Mesenchymal stem cell (in vitro differentiated cells and primary cell): ENCODE data around the gene KRT32.
A peak's percentile ranks its signal among the peaks of the same experiment; 100 is the strongest.

Source experiments
- DNase-seq: peaks from one replicate; pipeline ENCODE4 v3.0.0-alpha.2; 2013
- H2AFZ ChIP-seq: one replicate; pipeline ENCODE4 v1.6.1; 2013; ENCODE audit warnings: low read depth, mild to moderate bottlenecking, control low read depth, inconsistent platforms, low read length, moderate library complexity
- H2AK5ac ChIP-seq: 2 replicates; pipeline ENCODE4 v1.6.1; 2013; ENCODE audit warnings: low read length, moderate library complexity, mild to moderate bottlenecking, inconsistent platforms; ENCODE audit not compliant: severe bottlenecking
- H2BK120ac ChIP-seq: one replicate; pipeline ENCODE4 v1.6.1; 2013; ENCODE audit warnings: low read depth, mild to moderate bottlenecking, inconsistent platforms, low read length, moderate library complexity
- H2BK12ac ChIP-seq, 2 experiments: one replicate each; pipeline ENCODE4 v1.6.1; 2013; ENCODE audit warnings: inconsistent platforms in 2 of 2, low read length in 2 of 2, mild to moderate bottlenecking in 2 of 2, moderate library complexity in 2 of 2, control low read depth in 1 of 2
- H2BK15ac ChIP-seq: one replicate; pipeline ENCODE4 v1.6.1; 2013; ENCODE audit warnings: mild to moderate bottlenecking, low read depth, inconsistent platforms; ENCODE audit not compliant: poor library complexity, severe bottlenecking
- H2BK5ac ChIP-seq: 2 replicates; pipeline ENCODE4 v1.6.1; 2013; ENCODE audit warnings: low read depth, mild to moderate bottlenecking, low read length, control low read depth, inconsistent platforms; ENCODE audit not compliant: poor library complexity, severe bottlenecking
- H3K14ac ChIP-seq, 2 experiments: one replicate each; pipeline ENCODE4 v1.6.1; 2013; ENCODE audit warnings: inconsistent platforms in 2 of 2, low read length in 2 of 2, control low read depth in 1 of 2, mild to moderate bottlenecking in 1 of 2, moderate library complexity in 1 of 2
- H3K18ac ChIP-seq, 2 experiments: one replicate each; pipeline ENCODE4 v1.6.1; 2013; ENCODE audit warnings: inconsistent platforms in 2 of 2, low read length in 2 of 2, control low read depth in 1 of 2, low read depth in 1 of 2, mild to moderate bottlenecking in 1 of 2
- H3K23ac ChIP-seq, 2 experiments: one replicate each; pipeline ENCODE4 v1.6.1; 2013; ENCODE audit warnings: inconsistent platforms in 2 of 2, low read length in 2 of 2, mild to moderate bottlenecking in 2 of 2, moderate library complexity in 2 of 2, control low read depth in 1 of 2
- H3K27ac ChIP-seq: 2 replicates; pipeline ENCODE4 v1.5.1; 2013; ENCODE audit warnings: mild to moderate bottlenecking, moderate library complexity, low read length, control low read depth, inconsistent platforms; ENCODE audit not compliant: poor library complexity, severe bottlenecking
- H3K27me3 ChIP-seq, 2 experiments: 2 replicates each; pipeline versions ENCODE4 v1.6.1 to v1.7.0; 2013; ENCODE audit warnings: low read length in 2 of 2, mild to moderate bottlenecking in 2 of 2, moderate library complexity in 2 of 2, control low read depth in 1 of 2, inconsistent platforms in 1 of 2; ENCODE audit not compliant: control insufficient read depth in 1 of 2, insufficient read depth in 1 of 2
- H3K36me3 ChIP-seq, 2 experiments: 2 replicates each; pipeline versions ENCODE4 v1.6.1 to v1.7.0; 2013; ENCODE audit warnings: low read length in 2 of 2, control low read depth in 1 of 2, inconsistent platforms in 1 of 2, low read depth in 1 of 2, mild to moderate bottlenecking in 1 of 2; ENCODE audit not compliant: insufficient read depth in 2 of 2, control insufficient read depth in 1 of 2
- H3K4ac ChIP-seq, 2 experiments: one replicate each; pipeline ENCODE4 v1.6.1; 2013; ENCODE audit warnings: inconsistent platforms in 2 of 2, low read length in 2 of 2, mild to moderate bottlenecking in 2 of 2, moderate library complexity in 2 of 2, control low read depth in 1 of 2, low read depth in 1 of 2
- H3K4me1 ChIP-seq: 2 replicates; pipeline ENCODE4 v1.6.1; 2013; ENCODE audit warnings: low read depth, low read length, control low read depth; ENCODE audit not compliant: control insufficient read depth, insufficient read depth
- H3K4me2 ChIP-seq: 2 replicates; pipeline ENCODE4 v1.6.1; 2013; ENCODE audit warnings: low read length, mild to moderate bottlenecking, inconsistent platforms; ENCODE audit not compliant: poor library complexity, severe bottlenecking
- H3K4me3 ChIP-seq, 2 experiments: 2 replicates each; pipeline versions ENCODE4 v1.5.1 to v1.7.0; 2013; ENCODE audit warnings: low read length in 2 of 2, mild to moderate bottlenecking in 2 of 2, control low read depth in 1 of 2, low read depth in 1 of 2; ENCODE audit not compliant: insufficient read depth in 1 of 2
- H3K79me1 ChIP-seq: replicated peaks from 2 replicates; pipeline ENCODE4 v1.6.1; 2013; ENCODE audit warnings: mild to moderate bottlenecking, control low read depth, low read length, inconsistent platforms; ENCODE audit not compliant: poor library complexity, severe bottlenecking
- H3K9ac ChIP-seq: 2 replicates; pipeline ENCODE4 v1.7.0; 2013; ENCODE audit warnings: mild to moderate bottlenecking, low read length, moderate library complexity
- H3K9me3 ChIP-seq: 2 replicates; pipeline ENCODE4 v1.7.0; 2013; ENCODE audit warnings: mild to moderate bottlenecking, low read length; ENCODE audit not compliant: control insufficient read depth
- H4K8ac ChIP-seq: one replicate; pipeline ENCODE4 v1.6.1; 2013; ENCODE audit warnings: inconsistent platforms, mild to moderate bottlenecking, low read length, moderate library complexity
- H4K91ac ChIP-seq: one replicate; pipeline ENCODE4 v1.6.1; 2013; ENCODE audit warnings: mild to moderate bottlenecking, low read length, inconsistent platforms
- WGBS: methylation state at CpG from one replicate; pipeline ENCODE4 v1.1.7; 2013; ENCODE audit warnings: mixed read lengths; 5-methylcytosine and 5-hydroxymethylcytosine counted together

Gene KRT32

GRCh38 chr17:41451154-41451728 lies 15.9 kb downstream of the KRT32 start:
- Histone ChIP-seq H3K14ac (no peak overlapping the region), H3K9ac (no peak overlapping the region), H3K18ac (no peak overlapping the region), H2AFZ (no peak overlapping the region), H4K91ac (no peak overlapping the region), H2AK5ac (no peak overlapping the region), H3K79me1 (no peaks in the 10 kb centered on the region), H3K4me3 (no peak overlapping the region), H3K9me3 (peaks cover 14% of the 10 kb centered on the region), H3K36me3 (no peaks in the 10 kb centered on the region), H3K4ac (no peak overlapping the region), H3K27ac (no peak overlapping the region), H2BK15ac (no peak overlapping the region), H2BK120ac (no peak overlapping the region), H2BK5ac (no peak overlapping the region), H2BK12ac (no peak overlapping the region), H3K23ac (no peak overlapping the region), H3K4me2 (no peak overlapping the region), H4K8ac (no peak overlapping the region), H3K27me3 (peaks cover 0 to 45% of the 10 kb centered on the region in 2 experiments), H3K4me1 (no peaks in the 10 kb centered on the region)
- DNase-seq: no peak
- WGBS: 41% methylated on average over 2 of the region's 2 CpGs

DNA sequence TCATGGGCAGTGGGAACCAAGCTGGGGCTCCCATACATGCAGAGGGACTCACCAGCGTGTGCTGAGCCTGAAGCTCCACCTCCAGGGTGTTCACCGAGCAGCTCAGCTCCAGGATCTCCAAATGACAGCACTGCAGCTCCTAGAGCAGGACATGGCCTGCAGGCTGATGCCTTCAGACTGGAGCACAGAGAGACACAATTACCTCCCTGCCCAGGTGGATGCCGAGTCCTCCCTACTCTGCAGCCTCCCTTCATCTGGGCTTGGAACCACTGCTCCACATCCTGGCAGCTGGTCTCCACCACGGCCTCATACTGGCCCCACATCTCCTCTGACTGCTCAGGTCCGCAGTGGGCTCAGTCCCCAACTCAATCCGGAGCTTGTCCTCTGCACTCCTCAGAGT lies 18.2 kb downstream of the KRT32 start:
- H3K4ac ChIP-seq: no peak overlapping the region
- no peak overlapping the region for H3K27ac ChIP-seq
- no peak for DNase-seq
- peak overlapping the region in 1 of 2 experiments; percentile 63 for H3K23ac ChIP-seq
- peaks cover 0 to 44% of the 10 kb centered on the region in 2 experiments for H3K27me3 ChIP-seq
- no peak overlapping the region for H2BK120ac ChIP-seq
- no peak overlapping the region for H3K18ac ChIP-seq
- H3K9ac ChIP-seq: no peak overlapping the region
- H3K36me3 ChIP-seq: no peaks in the 10 kb centered on the region
- peaks cover 14% of the 10 kb centered on the region for H3K9me3 ChIP-seq
- no peak overlapping the region for H3K4me2 ChIP-seq
- H2BK12ac ChIP-seq: no peak overlapping the region
- no peak overlapping the region for H2AFZ ChIP-seq
- no peaks in the 10 kb centered on the region for H3K4me1 ChIP-seq
- no peak overlapping the region for H3K14ac ChIP-seq
- no peak overlapping the region for H2BK5ac ChIP-seq
- no peak overlapping the region for H2AK5ac ChIP-seq
- 80% methylated on average over 6 of the region's 6 CpGs for WGBS
- no peak overlapping the region for H4K91ac ChIP-seq
- H3K79me1 ChIP-seq: no peaks in the 10 kb centered on the region
- H4K8ac ChIP-seq: no peak overlapping the region
- no peak overlapping the region for H2BK15ac ChIP-seq
- no peak overlapping the region for H3K4me3 ChIP-seq

DNA sequence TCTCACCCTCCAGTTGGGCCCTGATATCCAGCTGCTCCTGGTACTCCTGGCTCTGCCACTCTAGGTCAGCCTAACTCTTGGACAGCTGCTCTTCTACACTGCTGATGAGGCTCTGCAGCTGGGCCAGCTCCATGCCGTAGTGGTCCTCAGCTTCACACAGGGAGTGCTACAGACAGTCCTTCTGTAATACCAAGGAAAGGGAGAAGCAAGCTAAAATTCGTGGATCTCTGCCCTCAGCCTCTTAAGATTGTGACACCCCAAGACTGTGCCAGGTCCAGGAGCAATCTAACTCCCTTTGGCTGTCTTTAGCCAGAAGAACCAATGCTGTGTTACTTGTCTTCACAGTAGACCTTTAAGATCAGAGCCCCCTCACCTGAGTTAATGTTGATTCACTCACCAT lies 18.7 kb downstream of the KRT32 start:
- Histone ChIP-seq H2AK5ac (no peak overlapping the region), H3K27ac (no peak overlapping the region), H3K79me1 (no peaks in the 10 kb centered on the region), H3K4ac (no peak overlapping the region), H2BK5ac (no peak overlapping the region), H2BK12ac (no peak overlapping the region), H3K14ac (peak overlapping the region in 1 of 2 experiments; percentile 46), H3K23ac (no peak overlapping the region), H3K4me1 (no peaks in the 10 kb centered on the region), H4K91ac (no peak overlapping the region), H2BK15ac (no peak overlapping the region), H3K27me3 (peaks cover 0 to 39% of the 10 kb centered on the region in 2 experiments), H4K8ac (no peak overlapping the region), H3K4me3 (no peak overlapping the region), H3K9ac (no peak overlapping the region), H3K4me2 (no peak overlapping the region), H3K36me3 (no peaks in the 10 kb centered on the region), H3K18ac (no peak overlapping the region), H2BK120ac (no peak overlapping the region), H2AFZ (no peak overlapping the region), H3K9me3 (peaks cover 14% of the 10 kb centered on the region)
- WGBS: 57% methylated on average over 2 of the region's 2 CpGs
- DNase-seq: no peak

- no peak overlapping the region for H3K18ac ChIP-seq
- H2BK15ac ChIP-seq: no peak overlapping the region
- no peak overlapping the region for H3K9ac ChIP-seq
- H2BK120ac ChIP-seq: no peak overlapping the region
- 35% methylated on average over 2 of the region's 2 CpGs for WGBS
- H4K91ac ChIP-seq: no peak overlapping the region
- no peak overlapping the region for H2BK5ac ChIP-seq
- no peak overlapping the region for H3K4me3 ChIP-seq
- H3K27ac ChIP-seq: no peak overlapping the region
- DNase-seq: peak; percentile 56
- no peak overlapping the region for H3K4me2 ChIP-seq
- no peak overlapping the region for H3K23ac ChIP-seq
- H3K27me3 ChIP-seq: peaks cover 0 to 29% of the 10 kb centered on the region in 2 experiments
- H3K4me1 ChIP-seq: no peaks in the 10 kb centered on the region
- H2AFZ ChIP-seq: no peak overlapping the region
- no peak overlapping the region for H2BK12ac ChIP-seq
- H3K14ac ChIP-seq: no peak overlapping the region
- H3K4ac ChIP-seq: no peak overlapping the region
- H3K9me3 ChIP-seq: peaks cover 7% of the 10 kb centered on the region
- no peaks in the 10 kb centered on the region for H3K79me1 ChIP-seq
- H3K36me3 ChIP-seq: no peaks in the 10 kb centered on the region
- H4K8ac ChIP-seq: no peak overlapping the region
- no peak overlapping the region for H2AK5ac ChIP-seq
These were observed 20.4 kb downstream of the KRT32 start for GRCh38 chr17:41446806-41447205.
